Parathyroid adenoma (tissue), 2 donors: Measurements from ENCODE around the gene QSOX2.

ENCODE experiments used
- H2AFZ ChIP-seq: fragments of 300-600 bp; sonication (generic); one replicate; pipeline ENCODE4 v1.7.0; 2017; ENCODE audit warnings: antibody characterized with exemption, mild to moderate bottlenecking
- H3K27ac ChIP-seq: fragments of 300-600 bp; sonication (generic); one replicate; pipeline ENCODE4 v1.7.0; 2017
- H3K27me3 ChIP-seq: fragments of 300-600 bp; sonication (generic); one replicate; pipeline ENCODE4 v1.7.0; 2017; ENCODE audit warnings: low read length; ENCODE audit not compliant: control insufficient read depth, insufficient read depth
- H3K36me3 ChIP-seq: fragments of 300-600 bp; sonication (generic); one replicate; pipeline ENCODE4 v1.7.0; 2017; ENCODE audit warnings: low read length; ENCODE audit not compliant: control insufficient read depth, insufficient read depth
- H3K4me1 ChIP-seq: fragments of 300-600 bp; sonication (generic); one replicate; pipeline ENCODE4 v1.7.0; 2017; ENCODE audit warnings: control low read depth
- H3K4me2 ChIP-seq: fragments of 300-600 bp; sonication (generic); one replicate; pipeline ENCODE4 v1.7.0; 2017; ENCODE audit warnings: low read length
- H3K4me3 ChIP-seq: fragments of 300-600 bp; sonication (generic); one replicate; pipeline ENCODE4 v1.7.0; 2017; ENCODE audit warnings: low read depth, low read length
- H3K79me2 ChIP-seq: fragments of 300-600 bp; sonication (generic); one replicate; pipeline ENCODE4 v1.7.0; 2017; ENCODE audit warnings: control low read depth
- H3K9ac ChIP-seq: fragments of 300-600 bp; sonication (generic); one replicate; pipeline ENCODE4 v1.7.0; 2017; ENCODE audit warnings: mild to moderate bottlenecking
- H3K9me3 ChIP-seq: fragments of 300-600 bp; sonication (generic); one replicate; pipeline ENCODE4 v1.7.0; 2017; ENCODE audit warnings: low read length; ENCODE audit not compliant: control insufficient read depth
- TF ChIP-seq, protein P1 (sequence below): fragments of 300-600 bp; sonication (generic); IDR thresholded peaks from one replicate; pipeline ENCODE4 v1.7.0; 2017; ENCODE audit warnings: antibody characterized with exemption, mild to moderate bottlenecking
- donor health status: primary hyperparathyroidism.

The QSOX2 gene

DNA sequence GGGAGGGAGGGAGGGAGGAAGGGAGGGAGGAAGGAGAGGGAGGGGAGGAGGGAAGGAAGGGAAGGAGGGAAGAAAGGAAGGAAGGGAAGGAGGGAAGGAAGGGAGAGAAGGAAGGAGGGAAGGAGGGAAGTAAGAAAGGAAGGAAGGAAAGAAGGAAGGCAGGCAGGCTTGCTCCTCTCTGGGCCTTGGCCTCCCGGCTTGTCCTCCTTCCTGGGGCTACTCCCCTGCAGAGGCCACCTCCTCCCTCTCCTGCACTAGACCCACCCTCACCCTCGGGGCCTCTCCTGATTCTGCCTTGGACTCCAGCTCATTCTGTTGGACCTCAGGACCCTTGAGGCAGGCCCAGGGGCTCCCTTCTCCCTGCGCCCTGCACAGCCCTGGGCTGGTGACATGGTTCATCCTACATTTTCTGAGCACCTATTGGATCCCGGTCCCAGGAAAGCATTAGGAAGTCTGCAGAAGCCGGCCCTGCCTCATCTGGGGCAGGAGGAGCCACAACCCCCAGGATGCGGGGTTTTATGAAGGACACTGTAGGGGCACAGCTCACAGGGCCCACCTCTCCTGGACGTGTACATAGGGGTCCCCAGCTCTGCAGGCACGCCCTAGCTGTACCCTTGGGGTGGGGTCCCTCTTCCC, 63.7 kb downstream of the QSOX2 start:
- TF ChIP-seq, protein P1, sequence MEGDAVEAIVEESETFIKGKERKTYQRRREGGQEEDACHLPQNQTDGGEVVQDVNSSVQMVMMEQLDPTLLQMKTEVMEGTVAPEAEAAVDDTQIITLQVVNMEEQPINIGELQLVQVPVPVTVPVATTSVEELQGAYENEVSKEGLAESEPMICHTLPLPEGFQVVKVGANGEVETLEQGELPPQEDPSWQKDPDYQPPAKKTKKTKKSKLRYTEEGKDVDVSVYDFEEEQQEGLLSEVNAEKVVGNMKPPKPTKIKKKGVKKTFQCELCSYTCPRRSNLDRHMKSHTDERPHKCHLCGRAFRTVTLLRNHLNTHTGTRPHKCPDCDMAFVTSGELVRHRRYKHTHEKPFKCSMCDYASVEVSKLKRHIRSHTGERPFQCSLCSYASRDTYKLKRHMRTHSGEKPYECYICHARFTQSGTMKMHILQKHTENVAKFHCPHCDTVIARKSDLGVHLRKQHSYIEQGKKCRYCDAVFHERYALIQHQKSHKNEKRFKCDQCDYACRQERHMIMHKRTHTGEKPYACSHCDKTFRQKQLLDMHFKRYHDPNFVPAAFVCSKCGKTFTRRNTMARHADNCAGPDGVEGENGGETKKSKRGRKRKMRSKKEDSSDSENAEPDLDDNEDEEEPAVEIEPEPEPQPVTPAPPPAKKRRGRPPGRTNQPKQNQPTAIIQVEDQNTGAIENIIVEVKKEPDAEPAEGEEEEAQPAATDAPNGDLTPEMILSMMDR: no peak
- H3K4me1 ChIP-seq: no peaks in the 10 kb centered on the region
- no peaks in the 10 kb centered on the region for H3K36me3 ChIP-seq
- no peak overlapping the region for H3K4me3 ChIP-seq
- H3K4me2 ChIP-seq: no peak overlapping the region
- no peak overlapping the region for H3K9ac ChIP-seq
- no peaks in the 10 kb centered on the region for H3K79me2 ChIP-seq
- no peak overlapping the region for H2AFZ ChIP-seq
- no peaks in the 10 kb centered on the region for H3K27me3 ChIP-seq
- no peaks in the 10 kb centered on the region for H3K9me3 ChIP-seq
- no peak overlapping the region for H3K27ac ChIP-seq

DNA sequence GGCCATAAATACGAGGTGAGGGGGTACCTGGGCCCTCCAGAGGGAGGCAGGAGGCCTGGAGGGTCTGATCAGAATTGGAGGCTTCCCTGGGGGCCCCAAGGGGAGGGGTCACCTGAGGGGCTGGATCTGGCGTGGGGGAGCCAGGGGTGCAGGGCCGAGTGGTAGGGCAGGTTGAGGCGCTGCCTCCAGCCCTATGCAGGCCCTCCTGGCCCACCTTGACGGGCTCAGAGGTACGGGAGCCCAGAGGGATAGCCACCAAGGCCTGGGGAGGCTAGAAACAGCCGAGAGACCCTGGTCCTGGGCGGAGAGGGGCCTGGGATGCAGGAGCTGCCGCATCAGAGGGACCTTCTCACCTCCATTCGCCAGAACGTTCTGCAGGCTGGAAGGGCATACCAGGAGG, 65.0 kb downstream of the QSOX2 start:
- H3K4me1 ChIP-seq: no peaks in the 10 kb centered on the region
- H3K9ac ChIP-seq: no peak overlapping the region
- no peak overlapping the region for H3K4me2 ChIP-seq
- TF ChIP-seq, protein P1: no peak
- no peak overlapping the region for H2AFZ ChIP-seq
- no peaks in the 10 kb centered on the region for H3K36me3 ChIP-seq
- H3K27me3 ChIP-seq: no peaks in the 10 kb centered on the region
- H3K79me2 ChIP-seq: no peaks in the 10 kb centered on the region
- no peak overlapping the region for H3K27ac ChIP-seq
- no peaks in the 10 kb centered on the region for H3K9me3 ChIP-seq
- no peak overlapping the region for H3K4me3 ChIP-seq

DNA sequence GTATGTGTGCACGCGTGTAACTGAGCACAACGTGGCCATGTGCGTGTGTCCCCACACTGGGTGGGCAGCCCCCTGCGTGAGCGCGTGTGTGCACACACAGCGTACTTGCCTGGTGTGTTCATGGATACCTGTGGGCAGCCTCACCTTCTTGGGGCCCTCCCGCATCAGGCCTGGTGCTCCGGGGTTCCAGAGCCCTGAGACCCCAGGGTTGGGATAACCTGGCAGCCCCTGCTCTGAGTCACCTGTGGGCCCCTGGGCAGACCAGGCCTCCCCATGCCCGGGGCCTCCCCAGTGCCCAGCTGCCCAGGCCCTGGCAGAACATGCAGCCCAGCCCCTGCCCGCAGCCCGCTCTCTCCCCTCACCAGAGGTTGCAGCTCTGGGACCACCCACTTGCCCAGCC, 65.9 kb downstream of the QSOX2 start:
- Histone ChIP-seq H3K4me2 (no peak overlapping the region), H3K79me2 (no peaks in the 10 kb centered on the region), H3K27me3 (no peaks in the 10 kb centered on the region), H3K4me3 (no peak overlapping the region), H3K9ac (no peak overlapping the region), H3K27ac (no peak overlapping the region), H3K4me1 (no peaks in the 10 kb centered on the region), H3K9me3 (no peaks in the 10 kb centered on the region), H3K36me3 (no peaks in the 10 kb centered on the region), H2AFZ (no peak overlapping the region)
- TF ChIP-seq, protein P1: no peak

DNA sequence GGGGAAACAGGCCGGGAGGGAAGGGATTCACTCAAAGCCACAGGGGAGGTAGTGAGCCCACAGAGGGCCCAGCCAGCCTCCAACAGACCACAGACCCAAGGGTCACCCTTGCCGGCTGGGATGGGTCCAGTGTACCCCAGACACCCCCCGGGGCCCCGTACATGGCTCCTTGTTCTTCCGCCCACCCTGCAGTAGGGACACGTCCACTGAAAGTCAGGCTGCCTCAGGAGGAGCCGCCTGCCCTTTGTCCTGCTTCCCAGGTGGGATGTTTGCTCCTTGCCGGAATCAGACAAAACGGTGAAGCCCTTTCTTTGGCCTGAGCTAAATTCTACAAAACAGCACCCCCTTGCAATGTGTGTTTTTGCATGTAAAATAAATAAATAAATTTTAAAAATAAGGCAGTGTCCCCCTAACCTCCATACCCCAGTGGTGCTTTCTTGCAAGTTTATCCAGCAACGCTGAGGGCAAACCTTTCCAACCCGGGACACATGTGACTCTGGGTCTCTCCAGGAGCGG, 66.5 kb downstream of the QSOX2 start:
- Histone ChIP-seq H3K4me2 (no peak overlapping the region), H3K9me3 (no peaks in the 10 kb centered on the region), H3K4me3 (no peak overlapping the region), H3K27me3 (no peaks in the 10 kb centered on the region), H3K36me3 (no peaks in the 10 kb centered on the region), H3K4me1 (no peaks in the 10 kb centered on the region), H3K79me2 (no peaks in the 10 kb centered on the region), H3K9ac (no peak overlapping the region), H3K27ac (no peak overlapping the region), H2AFZ (no peak overlapping the region)
- TF ChIP-seq, protein P1: no peak

DNA sequence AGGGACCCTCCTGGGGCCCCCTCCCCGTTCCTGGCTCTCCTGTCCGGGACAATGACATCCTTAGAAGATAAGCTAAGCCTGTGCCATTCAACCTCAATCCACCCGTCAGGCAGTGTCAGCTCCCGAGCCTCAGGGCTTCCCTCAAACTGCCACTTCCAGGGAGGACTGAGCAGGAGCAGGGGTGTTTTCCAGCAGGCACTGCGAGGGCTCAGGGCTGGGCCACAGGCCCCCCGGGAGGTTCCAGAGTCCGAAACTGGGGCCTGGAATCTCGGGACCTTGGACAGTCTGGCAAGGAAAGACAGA, 66.9 kb downstream of the QSOX2 start:
- H3K4me3 ChIP-seq: no peak overlapping the region
- H3K27ac ChIP-seq: no peak overlapping the region
- H2AFZ ChIP-seq: no peak overlapping the region
- H3K79me2 ChIP-seq: no peaks in the 10 kb centered on the region
- H3K4me2 ChIP-seq: no peak overlapping the region
- no peaks in the 10 kb centered on the region for H3K9me3 ChIP-seq
- no peaks in the 10 kb centered on the region for H3K36me3 ChIP-seq
- H3K4me1 ChIP-seq: no peaks in the 10 kb centered on the region
- TF ChIP-seq, protein P1: no peak
- H3K27me3 ChIP-seq: no peaks in the 10 kb centered on the region
- no peak overlapping the region for H3K9ac ChIP-seq
